Measurements from ENCODE around the gene YTHDC1.

GRCh38 chr4:68264875-68265565 is 84.9 kb downstream of the YTHDC1 start:
- no peak for TF ChIP-seq CTCF (IDR thresholded peaks at IDR 0.05; ENCODE audit: poor library complexity)
- no peak for TF ChIP-seq EZH2phosphoT487 (IDR thresholded peaks at IDR 0.05; ENCODE audit: low read depth, severe bottlenecking, unreplicated experiment)
